OCI-LY7 (cell line): Measurements from ENCODE around the gene SCFD2. TPM values are rescaled to one million over a fixed set of nuclear protein-coding genes. Genes with fewer than 3 reads are reported as not detected.
"Not testable (repeated sequence)": the region's sequence is repeated elsewhere in the genome, so short reads cannot be mapped to it uniquely, and the experiment has no call there.

Source experiments
- BruUV-seq: library from RNA; stranded (reverse); fragments of 400-500 nt; replicated peaks from 2 replicates; lab custom pipeline; 2021; lab: Mats Ljungman, UMichigan
- CTCF ChIA-PET: fragments of 300-600 bp; sonication (Branson Sonifier 250); formaldehyde crosslinking; loops from one replicate; lab custom pipeline; 2022; ENCODE audit warnings: antibody characterized with exemption; ENCODE audit not compliant: unreplicated experiment; lab: Charles Lee
- POLR2A ChIA-PET: fragments of 300-600 bp; sonication (Branson Sonifier 250); formaldehyde crosslinking; loops from one replicate; lab custom pipeline; 2022; ENCODE audit warnings: antibody characterized with exemption; lab: Charles Lee
- DNase-seq: peaks from one replicate; pipeline ENCODE4 v3.0.0-alpha.2; 2015; ENCODE audit warnings: low spot score
- H2AFZ ChIP-seq: fragments of 200-600 bp; sonication (generic), shearing (Covaris generic); 2 replicates; pipeline ENCODE4 v1.6.1; 2014; ENCODE audit warnings: mild to moderate bottlenecking, antibody characterized with exemption, low read length, moderate library complexity
- H3K27ac ChIP-seq: fragments of 200-600 bp; sonication (generic); 2 replicates; pipeline ENCODE4 v1.5.1; 2014; ENCODE audit warnings: mixed run types, low read depth, mild to moderate bottlenecking, moderate library complexity, low read length, inconsistent platforms; ENCODE audit not compliant: poor library complexity, severe bottlenecking
- H3K36me3 ChIP-seq: fragments of 200-600 bp; sonication (generic); 2 replicates; pipeline ENCODE4 v1.6.1; 2014; ENCODE audit warnings: mild to moderate bottlenecking, antibody characterized with exemption, low read length, moderate library complexity, mixed read lengths; ENCODE audit not compliant: insufficient read depth
- H3K4me1 ChIP-seq: fragments of 200-600 bp; sonication (generic); 2 replicates; pipeline ENCODE4 v1.5.1; 2014; ENCODE audit warnings: mild to moderate bottlenecking, low read length; ENCODE audit not compliant: insufficient read depth, poor library complexity, severe bottlenecking
- H3K4me2 ChIP-seq: fragments of 200-600 bp; sonication (generic); 2 replicates; pipeline ENCODE4 v1.6.1; 2014; ENCODE audit warnings: mild to moderate bottlenecking, low read length
- H3K4me3 ChIP-seq: fragments of 200-600 bp; sonication (generic); 2 replicates; pipeline ENCODE4 v1.5.1; 2014; ENCODE audit warnings: mild to moderate bottlenecking, low read depth, low read length; ENCODE audit not compliant: poor library complexity, severe bottlenecking
- H3K79me2 ChIP-seq: fragments of 200-600 bp; sonication (generic); 2 replicates; pipeline ENCODE4 v1.6.1; 2016; ENCODE audit warnings: low read depth, mild to moderate bottlenecking, low read length, moderate library complexity, mixed read lengths; ENCODE audit not compliant: insufficient read depth
- H3K9me2 ChIP-seq: fragments of 200-600 bp; sonication (generic); 2 replicates; pipeline ENCODE4 v1.6.1; 2016; ENCODE audit warnings: mild to moderate bottlenecking, low read length, mixed read lengths; ENCODE audit not compliant: insufficient read depth
- H3K9me3 ChIP-seq: fragments of 200-600 bp; sonication (generic); 2 replicates; pipeline ENCODE4 v1.6.1; 2014; ENCODE audit warnings: mild to moderate bottlenecking, mixed run types, low read length, mixed read lengths
- H4K20me1 ChIP-seq: fragments of 200-600 bp; sonication (generic); 2 replicates; pipeline ENCODE4 v1.6.1; 2014; ENCODE audit warnings: mild to moderate bottlenecking, antibody characterized with exemption, low read length, moderate library complexity, mixed read lengths; ENCODE audit not compliant: insufficient read depth
- CTCF ChIP-seq: fragments of 200-600 bp; sonication (generic); conservative IDR thresholded peaks from 2 replicates; pipeline ENCODE4 v1.5.1; 2014; ENCODE audit warnings: mild to moderate bottlenecking, antibody characterized with exemption, low read length, moderate library complexity, mixed read lengths
- EZH2phosphoT487 ChIP-seq: fragments of 200-600 bp; sonication (generic); IDR thresholded peaks from 2 replicates; pipeline ENCODE4 v1.6.1; 2018; ENCODE audit warnings: low read depth, borderline replicate concordance, mild to moderate bottlenecking, mixed run types, antibody characterized with exemption, low read length, moderate library complexity, mixed read lengths
- intact Hi-C: fragments of 100-400 bp; cut with micrococcal nuclease; formaldehyde crosslinking; loops from one replicate; pipeline ENCODE4 v1.10.0; 2022; ENCODE audit not compliant: unreplicated experiment
- total RNA-seq, 2 experiments: library from RNA; depleted of rRNA in 1 of 2; stranded (reverse); fragments of >200 nt in 1 of 2; shearing (Covaris generic) in 1 of 2; gene quantifications; 2 replicates each; pipeline ENCODE4 v1.2.3, GENCODE V29; 2014 to 2022

Gene SCFD2
- total RNA-seq, 2 experiments from 2014 or later: 27.2 to 52.0 TPM

- TF ChIP-seq CTCF (no peak), EZH2phosphoT487 (no peak)
- Histone ChIP-seq H3K79me2 (no peaks in the 10 kb centered on the region), H3K36me3 (peaks cover 30% of the 10 kb centered on the region), H2AFZ (no peak overlapping the region), H3K9me3 (no peaks in the 10 kb centered on the region), H3K4me2 (no peak overlapping the region), H3K4me1 (no peaks in the 10 kb centered on the region), H3K27ac (no peak overlapping the region), H3K4me3 (no peak overlapping the region), H4K20me1 (no peaks in the 10 kb centered on the region), H3K9me2 (no peaks in the 10 kb centered on the region)
- no TSS peak for BruUV-seq
- intact Hi-C loops: no loop called here
- CTCF ChIA-PET: no interaction called here
- POLR2A ChIA-PET: interaction anchor here (0.9 to 1.7 kb wide), 3 partner anchors 11 to 39 kb away, joined by 3 to 4 read pairs (median 3); no protein-coding TSS in a partner anchor
- no peak for DNase-seq
These were observed 57.8 kb downstream of the SCFD2 start for GRCh38 chr4:53307819-53308780.

- no peak overlapping the region for H2AFZ ChIP-seq
- H3K27ac ChIP-seq: no peak overlapping the region
- CTCF ChIA-PET: no interaction called here
- no peak overlapping the region for H3K4me2 ChIP-seq
- H3K36me3 ChIP-seq: peaks cover 27% of the 10 kb centered on the region
- no peaks in the 10 kb centered on the region for H3K79me2 ChIP-seq
- no peaks in the 10 kb centered on the region for H3K4me1 ChIP-seq
- no peak overlapping the region for H3K4me3 ChIP-seq
- no peaks in the 10 kb centered on the region for H3K9me2 ChIP-seq
- intact Hi-C loops: no loop called here
- DNase-seq: no peak
- BruUV-seq: no TSS peak
- TF ChIP-seq CTCF (no peak), EZH2phosphoT487 (no peak)
- no peaks in the 10 kb centered on the region for H3K9me3 ChIP-seq
- H4K20me1 ChIP-seq: no peaks in the 10 kb centered on the region
- POLR2A ChIA-PET: interaction anchor here (1.0 to 1.7 kb wide), 3 partner anchors 12 to 38 kb away, joined by 3 read pairs; no protein-coding TSS in a partner anchor
These were observed 58.7 kb downstream of the SCFD2 start for GRCh38 chr4:53307210-53307609.

GRCh38 chr4:53306729-53307128 lies 59.1 kb downstream of the SCFD2 start:
- no peaks in the 10 kb centered on the region for H3K9me2 ChIP-seq
- H3K79me2 ChIP-seq: no peaks in the 10 kb centered on the region
- CTCF ChIA-PET: no interaction called here
- POLR2A ChIA-PET: interaction anchor here (1.0 kb wide), 1 partner anchor 12 kb away, joined by 3 read pairs; no protein-coding TSS in a partner anchor
- H3K36me3 ChIP-seq: peaks cover 24% of the 10 kb centered on the region
- H3K4me1 ChIP-seq: no peaks in the 10 kb centered on the region
- no TSS peak for BruUV-seq
- H3K27ac ChIP-seq: no peak overlapping the region
- TF ChIP-seq EZH2phosphoT487 (no peak), CTCF (no peak)
- no peak for DNase-seq
- no peak overlapping the region for H3K4me3 ChIP-seq
- H3K9me3 ChIP-seq: no peaks in the 10 kb centered on the region
- intact Hi-C loops: no loop called here
- no peaks in the 10 kb centered on the region for H4K20me1 ChIP-seq
- no peak overlapping the region for H2AFZ ChIP-seq
- H3K4me2 ChIP-seq: no peak overlapping the region

- H3K4me2 ChIP-seq, DNase-seq, intact Hi-C loops, H3K79me2 ChIP-seq, H3K4me3 ChIP-seq, POLR2A ChIA-PET, H3K4me1 ChIP-seq, H4K20me1 ChIP-seq, BruUV-seq, CTCF ChIA-PET, H3K36me3 ChIP-seq, H3K9me2 ChIP-seq, H3K27ac ChIP-seq, H3K9me3 ChIP-seq, H2AFZ ChIP-seq: not testable (repeated sequence)
These were observed 73.7 kb downstream of the SCFD2 start for GRCh38 chr4:53292209-53292608.
